PC-3 (cell line): Measurements from ENCODE around the gene HINT3. TPM values are rescaled to one million over a fixed set of nuclear protein-coding genes. Genes with fewer than 3 reads are reported as not detected.

Experiments used
- ATAC-seq: fragments of 200-7000 bp; cut with Tn5 transposase; 2 replicates; pipeline ENCODE4 v1.9.1; 2020; ENCODE audit warnings: mild to moderate bottlenecking, moderate library complexity
- BruUV-seq: library from RNA; stranded (reverse); fragments of 400-500 nt; replicated peaks from 2 replicates; lab custom pipeline; 2021; lab: Mats Ljungman, UMichigan
- CTCF ChIA-PET: fragments of 300-600 bp; sonication (Branson Sonifier 250); formaldehyde crosslinking; loops from one replicate; lab custom pipeline; 2022; ENCODE audit warnings: antibody characterized with exemption; lab: Charles Lee
- POLR2A ChIA-PET: fragments of 300-600 bp; sonication (Branson Sonifier 250); formaldehyde crosslinking; loops from one replicate; lab custom pipeline; 2022; ENCODE audit warnings: antibody characterized with exemption; ENCODE audit not compliant: unreplicated experiment; lab: Charles Lee
- DNase-seq: peaks from one replicate; pipeline ENCODE4 v3.0.0-alpha.2; 2015
- H2AFZ ChIP-seq: fragments of 300-600 bp; sonication (generic); 2 replicates; pipeline ENCODE4 v1.6.0; 2016; ENCODE audit warnings: antibody characterized with exemption, low read length
- H3F3A ChIP-seq: fragments of 300-600 bp; sonication (generic); one replicate; pipeline ENCODE4 v1.6.0; 2017; ENCODE audit warnings: antibody characterized with exemption, low read length, control low read depth, mild to moderate bottlenecking; ENCODE audit not compliant: unreplicated experiment
- H3K27ac ChIP-seq: fragments of 300-600 bp; sonication (generic); 2 replicates; pipeline ENCODE4 v1.5.1; 2016; ENCODE audit warnings: mild to moderate bottlenecking, low read length
- H3K27me3 ChIP-seq: fragments of 300-600 bp; sonication (generic); 2 replicates; pipeline ENCODE4 v1.6.1; 2016; ENCODE audit warnings: low read length, mixed read lengths
- H3K36me3 ChIP-seq: fragments of 300-600 bp; sonication (generic); 2 replicates; pipeline ENCODE4 v1.6.1; 2016; ENCODE audit warnings: low read depth, mixed run types, low read length, mixed read lengths
- H3K4me1 ChIP-seq: fragments of 300-600 bp; sonication (generic); 2 replicates; pipeline ENCODE4 v1.5.1; 2016; ENCODE audit warnings: low read length; ENCODE audit not compliant: insufficient read depth
- H3K4me2 ChIP-seq: fragments of 300-600 bp; sonication (generic); 2 replicates; pipeline ENCODE4 v1.6.0; 2016; ENCODE audit warnings: low read length
- H3K4me3 ChIP-seq: fragments of 300-600 bp; sonication (generic); 2 replicates; pipeline ENCODE4 v1.5.1; 2016; ENCODE audit warnings: mild to moderate bottlenecking, low read length, mixed read lengths
- H3K79me2 ChIP-seq: fragments of 300-600 bp; sonication (generic); 2 replicates; pipeline ENCODE4 v1.6.1; 2017; ENCODE audit warnings: low read length, mixed read lengths
- H3K9ac ChIP-seq: fragments of 300-600 bp; sonication (generic); 2 replicates; pipeline ENCODE4 v1.6.0; 2016; ENCODE audit warnings: mild to moderate bottlenecking, low read length
- H3K9me2 ChIP-seq: fragments of 300-600 bp; sonication (generic); replicated peaks from 2 replicates; pipeline ENCODE4 v1.6.1; 2016; ENCODE audit warnings: mixed run types, low read length, mixed read lengths
- H3K9me3 ChIP-seq: fragments of 300-600 bp; sonication (generic); 2 replicates; pipeline ENCODE4 v1.6.1; 2016; ENCODE audit warnings: low read length, mixed read lengths
- H4K20me1 ChIP-seq: fragments of 300-600 bp; sonication (generic); 2 replicates; pipeline ENCODE4 v1.6.1; 2016; ENCODE audit warnings: low read length, mixed read lengths
- CTCF ChIP-seq: fragments of 300-600 bp; sonication (generic); conservative IDR thresholded peaks from 2 replicates; pipeline ENCODE4 v1.5.1; 2017; ENCODE audit warnings: antibody characterized with exemption, low read depth, mild to moderate bottlenecking, low read length
- EZH2 ChIP-seq: fragments of 300-600 bp; sonication (generic); IDR thresholded peaks from one replicate; pipeline ENCODE4 v1.6.1; 2017; ENCODE audit warnings: antibody characterized with exemption, mild to moderate bottlenecking, low read length; ENCODE audit not compliant: unreplicated experiment
- EZH2phosphoT487 ChIP-seq: fragments of 300-600 bp; sonication (generic); IDR thresholded peaks from 2 replicates; pipeline ENCODE4 v1.6.1; 2018; ENCODE audit warnings: mild to moderate bottlenecking, antibody characterized with exemption, low read length, borderline replicate concordance
- intact Hi-C: fragments of 100-400 bp; cut with micrococcal nuclease; formaldehyde crosslinking; loops from 2 replicates; pipeline ENCODE4 v1.9.0; 2023
- total RNA-seq: library from RNA; depleted of rRNA; stranded (reverse); fragments of >200 nt; gene quantifications from 2 replicates; pipeline ENCODE4 v1.2.3, GENCODE V29; 2014

HINT3 gene
- total RNA-seq, 1 experiment from 2014 or later, result 7.8 TPM

GRCh38 chr6:125939791-125940190, 16.8 kb upstream of the HINT3 start:
- Histone ChIP-seq H3K4me2 (no peak overlapping the region), H3K9ac (no peak overlapping the region), H3K36me3 (no peaks in the 10 kb centered on the region), H3K27ac (peak overlapping the region; percentile 68; the same call in 1 of the 2 replicates), H3K9me3 (no peaks in the 10 kb centered on the region), H3F3A (no peaks in the 10 kb centered on the region), H3K27me3 (no peaks in the 10 kb centered on the region), H3K4me1 (peaks cover 51% of the 10 kb centered on the region), H3K9me2 (no peaks in the 10 kb centered on the region), H2AFZ (no peak overlapping the region), H3K4me3 (no peak overlapping the region), H4K20me1 (no peaks in the 10 kb centered on the region), H3K79me2 (no peaks in the 10 kb centered on the region)
- intact Hi-C loops, result no loop called here
- TF ChIP-seq EZH2phosphoT487, result no peak
- TF ChIP-seq CTCF, result no peak
- TF ChIP-seq EZH2, result no peak
- ATAC-seq (no peak), DNase-seq (no peak)
- CTCF ChIA-PET, result no interaction called here
- POLR2A ChIA-PET, result no interaction called here
- no TSS peak for BruUV-seq

GRCh38 chr6:125940247-125941041, 16.1 kb upstream of the HINT3 start:
- DNase-seq (peak; percentile 60), ATAC-seq (peak; percentile 35)
- Histone ChIP-seq H3F3A (no peaks in the 10 kb centered on the region), H3K27me3 (no peaks in the 10 kb centered on the region), H3K4me1 (peaks cover 58% of the 10 kb centered on the region), H3K9me2 (no peaks in the 10 kb centered on the region), H4K20me1 (no peaks in the 10 kb centered on the region), H3K9me3 (no peaks in the 10 kb centered on the region), H2AFZ (peak overlapping the region; percentile 39; the same call in 1 of the 2 replicates), H3K9ac (no peak overlapping the region), H3K4me3 (no peak overlapping the region), H3K4me2 (peak overlapping the region; percentile 44), H3K79me2 (no peaks in the 10 kb centered on the region), H3K27ac (peak overlapping the region; percentile 68), H3K36me3 (no peaks in the 10 kb centered on the region)
- intact Hi-C loops, result no loop called here
- TF ChIP-seq CTCF (no peak), EZH2 (no peak), EZH2phosphoT487 (no peak)
- CTCF ChIA-PET, result no interaction called here
- BruUV-seq, result no TSS peak
- POLR2A ChIA-PET, result no interaction called here
